Fibroblast of the aortic adventitia (primary cell): ENCODE data around the gene F13B. TPM values are rescaled to one million over a fixed set of nuclear protein-coding genes. Genes with fewer than 3 reads are reported as not detected.
"Not testable (repeated sequence)": the region's sequence is repeated elsewhere in the genome, so short reads cannot be mapped to it uniquely, and the experiment has no call there.

Experiments used
- DNase-seq: peaks from one replicate; pipeline ENCODE4 v3.0.0-alpha.2; 2010; ENCODE audit warnings: low read depth
- H3K4me3 ChIP-seq: 2 replicates; pipeline ENCODE4 v1.5.1; 2011; ENCODE audit warnings: low read depth, mild to moderate bottlenecking, control low read depth, low read length, moderate library complexity
- total RNA-seq: library from RNA; depleted of rRNA; stranded (reverse); fragments of >200 nt; gene quantifications from 2 replicates; pipeline ENCODE4 v1.2.3, GENCODE V29; 2012; ENCODE audit warnings: low replicate concordance
- TF ChIP-seq, protein P1 (sequence below): IDR thresholded peaks from 2 replicates; pipeline ENCODE4 v1.5.1; 2011; ENCODE audit warnings: mild to moderate bottlenecking, low read length, control low read depth, inconsistent platforms; ENCODE audit not compliant: insufficient read depth

The F13B gene
- total RNA-seq, 1 donor, result not detected

DNA sequence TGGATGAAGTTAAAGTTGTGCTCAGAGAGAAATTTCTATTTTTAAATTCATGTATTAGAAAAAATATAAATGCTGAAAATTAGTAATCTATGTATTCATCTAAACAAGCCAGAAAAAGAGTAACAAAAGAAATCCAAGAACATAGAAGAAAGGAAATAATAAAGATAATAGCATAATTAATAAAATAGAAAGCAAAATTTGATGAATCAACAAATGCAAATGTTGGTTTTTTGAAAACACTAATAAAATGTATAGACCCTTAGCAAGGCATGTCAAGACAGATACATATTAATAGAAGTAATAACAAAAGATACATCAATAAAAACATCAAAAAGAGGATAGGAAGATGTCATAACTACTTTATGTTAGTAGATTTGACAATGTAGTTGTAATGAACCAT lies 18.0 kb downstream of the F13B start:
- TF ChIP-seq, protein P1, sequence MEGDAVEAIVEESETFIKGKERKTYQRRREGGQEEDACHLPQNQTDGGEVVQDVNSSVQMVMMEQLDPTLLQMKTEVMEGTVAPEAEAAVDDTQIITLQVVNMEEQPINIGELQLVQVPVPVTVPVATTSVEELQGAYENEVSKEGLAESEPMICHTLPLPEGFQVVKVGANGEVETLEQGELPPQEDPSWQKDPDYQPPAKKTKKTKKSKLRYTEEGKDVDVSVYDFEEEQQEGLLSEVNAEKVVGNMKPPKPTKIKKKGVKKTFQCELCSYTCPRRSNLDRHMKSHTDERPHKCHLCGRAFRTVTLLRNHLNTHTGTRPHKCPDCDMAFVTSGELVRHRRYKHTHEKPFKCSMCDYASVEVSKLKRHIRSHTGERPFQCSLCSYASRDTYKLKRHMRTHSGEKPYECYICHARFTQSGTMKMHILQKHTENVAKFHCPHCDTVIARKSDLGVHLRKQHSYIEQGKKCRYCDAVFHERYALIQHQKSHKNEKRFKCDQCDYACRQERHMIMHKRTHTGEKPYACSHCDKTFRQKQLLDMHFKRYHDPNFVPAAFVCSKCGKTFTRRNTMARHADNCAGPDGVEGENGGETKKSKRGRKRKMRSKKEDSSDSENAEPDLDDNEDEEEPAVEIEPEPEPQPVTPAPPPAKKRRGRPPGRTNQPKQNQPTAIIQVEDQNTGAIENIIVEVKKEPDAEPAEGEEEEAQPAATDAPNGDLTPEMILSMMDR, result no peak
- no peak for DNase-seq
- no peak overlapping the region for H3K4me3 ChIP-seq

DNA sequence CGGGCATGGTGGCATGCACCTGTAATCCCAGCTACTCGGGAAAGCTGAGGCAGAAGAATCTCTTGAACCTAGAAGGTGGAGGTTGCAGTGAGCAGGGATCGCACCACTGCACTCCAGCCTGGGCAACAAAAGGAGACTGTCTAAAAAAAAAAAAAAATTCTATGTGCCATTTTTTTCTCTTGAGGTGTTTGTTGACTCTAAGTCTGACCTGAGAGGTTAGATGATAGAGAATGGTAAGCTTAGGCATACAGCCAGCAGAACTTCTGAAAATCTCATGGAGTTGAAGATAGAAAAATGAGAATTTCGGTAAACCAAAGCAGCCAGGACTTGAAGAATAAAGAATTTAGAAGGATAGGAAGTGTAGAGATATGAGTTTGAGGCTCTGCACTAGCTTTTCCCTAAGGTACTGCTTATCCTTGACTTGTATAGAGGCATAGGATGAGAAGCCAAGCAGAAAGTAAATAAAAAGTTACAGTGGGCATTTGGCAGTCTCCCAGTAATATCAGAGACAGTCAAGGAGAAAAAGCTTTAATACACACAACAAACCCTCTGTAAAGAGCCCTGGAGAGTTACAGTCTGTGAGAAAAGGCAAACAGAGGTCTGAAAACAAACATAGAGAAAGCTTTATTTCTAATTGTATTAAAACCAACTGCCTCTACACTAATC lies 24.3 kb downstream of the F13B start:
- TF ChIP-seq, protein P1, result no peak
- DNase-seq, result no peak
- H3K4me3 ChIP-seq, result no peak overlapping the region

DNA sequence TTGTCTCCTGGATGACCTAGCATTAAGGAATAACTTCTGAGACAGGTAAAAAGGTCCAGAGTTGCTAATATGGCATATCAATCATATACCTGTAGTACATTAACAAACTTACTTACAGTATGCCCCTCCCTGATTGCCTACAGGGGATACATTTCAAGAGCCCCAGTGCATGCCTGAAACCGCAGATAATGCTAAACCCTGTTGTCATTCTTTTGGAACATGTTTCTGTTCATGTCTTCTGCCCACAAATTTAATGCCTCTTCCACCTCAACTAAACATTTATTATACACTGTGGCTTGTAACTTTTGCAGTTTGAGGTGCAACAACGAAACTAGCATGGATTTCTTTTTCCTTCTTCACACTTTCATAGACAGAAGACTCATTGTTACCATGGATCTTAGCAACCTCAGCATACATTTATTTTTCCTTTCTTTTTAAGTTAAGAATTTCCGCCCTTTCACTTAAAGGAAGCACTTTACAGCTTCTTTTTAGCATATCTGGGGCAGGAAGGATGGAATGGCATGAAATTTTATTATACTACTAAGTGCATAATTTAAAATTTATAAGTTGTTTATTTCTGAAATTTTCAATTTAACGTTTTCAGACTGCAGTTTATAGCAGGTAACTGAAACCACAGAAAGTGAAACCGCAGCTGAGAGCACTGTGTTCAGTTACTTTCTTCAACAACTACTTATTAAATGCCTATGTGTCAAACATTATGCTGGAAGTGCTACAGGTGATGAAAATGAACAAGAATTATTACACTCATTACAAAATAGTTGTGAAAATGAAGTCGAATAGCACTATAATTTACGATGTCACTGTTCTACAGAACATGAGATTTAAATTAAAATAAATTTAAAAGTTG lies 25.3 kb downstream of the F13B start:
- DNase-seq, result no peak
- H3K4me3 ChIP-seq, result no peak overlapping the region
- TF ChIP-seq, protein P1, result no peak

DNA sequence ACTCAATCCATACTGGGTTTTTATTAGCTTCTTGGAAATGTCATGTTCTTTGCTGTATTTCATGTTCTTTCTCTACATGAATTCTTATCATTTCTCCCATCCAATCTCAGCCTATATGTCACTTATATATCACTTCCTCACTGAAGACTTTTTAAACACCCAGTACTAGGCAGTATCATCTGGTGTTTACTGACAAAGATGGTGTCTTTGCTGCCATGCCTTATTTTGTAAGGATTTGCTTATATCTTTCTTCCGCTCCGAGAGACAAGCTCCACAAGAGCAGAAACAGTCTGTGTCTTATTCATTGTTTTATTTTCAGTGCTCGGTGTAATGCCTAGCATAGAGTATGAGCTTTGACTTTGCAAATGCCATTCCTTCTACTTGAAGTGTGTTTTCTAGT lies 30.2 kb downstream of the F13B start:
- TF ChIP-seq, protein P1, result no peak

DNA sequence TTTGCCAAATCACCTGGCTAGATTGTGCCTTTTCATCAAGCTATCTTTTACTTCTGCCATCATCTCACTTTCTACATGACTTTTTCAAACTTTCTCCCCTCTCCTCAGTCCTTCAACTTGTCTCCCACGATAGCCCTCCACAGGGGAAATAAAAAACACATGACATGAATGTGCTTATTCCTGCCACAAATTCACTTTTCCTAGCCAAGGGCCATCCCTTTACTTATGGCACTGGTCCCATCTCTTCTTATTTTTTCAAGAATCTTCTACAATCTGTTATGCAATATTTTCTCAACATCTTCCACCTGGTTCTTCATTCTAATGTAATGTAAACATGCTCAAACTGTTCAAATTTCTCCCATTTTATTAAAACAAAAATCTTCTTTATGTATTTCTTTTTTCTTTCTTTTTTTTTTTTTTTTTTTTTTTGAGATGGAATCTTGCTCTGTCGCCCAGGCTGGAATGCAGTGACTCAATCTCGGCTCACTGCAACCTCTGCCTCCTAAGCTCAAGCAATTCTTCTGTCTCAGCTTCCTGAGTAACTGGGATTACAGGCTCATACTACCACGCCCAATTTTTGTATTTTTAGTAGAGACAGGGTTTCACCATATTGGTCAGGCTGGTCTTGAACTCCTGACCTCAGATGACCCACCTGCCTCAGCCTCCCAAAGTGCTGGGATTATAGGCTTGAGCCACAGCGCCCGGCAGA lies 32.3 kb downstream of the F13B start:
- peak; percentile 84 for DNase-seq
- not testable (repeated sequence) for H3K4me3 ChIP-seq

More for the DNA sequence above, 30.2 kb downstream of the F13B start:
- no peak for DNase-seq
- no peak overlapping the region for H3K4me3 ChIP-seq

DNA sequence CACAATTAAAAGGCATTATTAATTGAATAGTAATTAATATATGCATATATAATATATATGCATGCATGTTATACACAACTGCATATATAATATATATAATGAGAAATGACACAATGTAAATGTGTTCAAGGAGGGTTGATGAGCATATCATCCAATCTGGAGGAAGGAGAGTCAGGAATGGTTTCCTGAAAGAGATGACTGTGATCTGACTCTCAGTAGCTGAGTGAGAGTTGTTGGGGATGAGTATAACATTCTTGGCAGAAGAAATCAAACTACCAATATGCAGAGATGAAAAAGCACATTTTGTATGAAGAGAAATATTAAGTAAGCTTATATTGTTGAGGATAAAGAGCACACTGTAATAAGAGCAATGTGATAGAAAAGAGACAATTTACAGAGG lies 37.3 kb downstream of the F13B start:
- DNase-seq, result no peak
- H3K4me3 ChIP-seq, result no peak overlapping the region
- TF ChIP-seq, protein P1, result no peak

DNA sequence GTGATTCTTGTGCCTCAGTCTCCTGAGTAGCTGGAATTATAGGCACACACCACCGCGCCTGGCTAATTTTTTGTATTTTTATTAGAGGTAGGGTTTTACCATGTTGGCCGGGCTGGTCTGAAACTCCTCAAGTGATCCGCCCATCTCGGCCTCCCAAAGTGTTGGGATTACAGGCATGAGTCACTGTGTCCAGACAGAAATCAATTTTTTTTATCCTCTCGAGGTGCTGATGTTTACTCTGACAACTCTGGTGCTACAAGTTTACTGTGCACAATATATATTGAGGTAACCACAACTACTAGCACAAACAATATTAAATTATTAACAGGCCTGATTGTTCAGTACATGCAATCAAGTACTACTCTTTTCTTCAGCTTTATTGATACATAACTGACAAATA lies 39.7 kb downstream of the F13B start:
- TF ChIP-seq, protein P1, result no peak
- H3K4me3 ChIP-seq, result no peak overlapping the region
- no peak for DNase-seq
